Peyer's patch (tissue), 4 donors: ENCODE data around the gene GTF3C2. TPM values are rescaled to one million over a fixed set of nuclear protein-coding genes. Genes with fewer than 3 reads are reported as not detected.
A peak's percentile ranks its signal among the peaks of the same experiment; 100 is the strongest.

Experiments used
- DNase-seq, 3 donors: peaks; one replicate each; pipeline ENCODE4 v3.0.0-alpha.2; 2017 to 2019
- H3K27ac ChIP-seq, 4 donors: fragments of 200-600 bp; sonication (generic); one replicate each; pipeline ENCODE4 v1.5.1; 2016 to 2019
- H3K27me3 ChIP-seq, 2 donors: fragments of 200-600 bp; sonication (generic); one replicate each; pipeline ENCODE4 v1.5.1; 2019
- H3K36me3 ChIP-seq, 3 donors: fragments of 200-600 bp; sonication (generic); one replicate each; pipeline ENCODE4 v1.5.1; 2016 to 2019
- H3K4me1 ChIP-seq, 4 donors: fragments of 200-600 bp; sonication (generic); one replicate each; pipeline ENCODE4 v1.5.1; 2016 to 2019
- H3K4me3 ChIP-seq, 4 donors: fragments of 200-600 bp; sonication (generic); 1 replicate in 3 of 4; 2 replicates in 1 of 4; pipeline ENCODE4 v1.5.1; 2016 to 2019; ENCODE audit warnings: mild to moderate bottlenecking in 1 of 4
- H3K9me3 ChIP-seq, 4 donors: fragments of 200-600 bp; sonication (generic); one replicate each; pipeline ENCODE4 v1.5.1; 2016 to 2019; ENCODE audit warnings: mild to moderate bottlenecking in 1 of 4
- POLR2A ChIP-seq, 2 donors: fragments of 450-650 bp; IDR thresholded peaks; one replicate each; pipeline ENCODE4 v1.5.1; 2017; ENCODE audit warnings: antibody characterized with exemption in 2 of 2, mild to moderate bottlenecking in 2 of 2, moderate library complexity in 2 of 2
- total RNA-seq, 4 donors: library from RNA; depleted of rRNA; stranded (reverse); fragments of >200 nt; gene quantifications; one replicate each; pipeline ENCODE4 v1.1.0, GENCODE V29; 2016
- TF ChIP-seq, protein P1 (sequence below), 6 experiments: fragments of 450-650 bp in 4 of 6; fragments of 200-600 bp in 2 of 6; sonication (generic) in 1 of 6; IDR thresholded peaks; one replicate each; pipeline ENCODE4 v1.5.1; 2017 to 2019; ENCODE audit warnings: antibody characterized with exemption in 6 of 6, mild to moderate bottlenecking in 3 of 6, moderate library complexity in 1 of 6

Gene GTF3C2
- total RNA-seq, 4 donors from 2014 or later: 59.0 to 111 (median 74.6) TPM

DNA sequence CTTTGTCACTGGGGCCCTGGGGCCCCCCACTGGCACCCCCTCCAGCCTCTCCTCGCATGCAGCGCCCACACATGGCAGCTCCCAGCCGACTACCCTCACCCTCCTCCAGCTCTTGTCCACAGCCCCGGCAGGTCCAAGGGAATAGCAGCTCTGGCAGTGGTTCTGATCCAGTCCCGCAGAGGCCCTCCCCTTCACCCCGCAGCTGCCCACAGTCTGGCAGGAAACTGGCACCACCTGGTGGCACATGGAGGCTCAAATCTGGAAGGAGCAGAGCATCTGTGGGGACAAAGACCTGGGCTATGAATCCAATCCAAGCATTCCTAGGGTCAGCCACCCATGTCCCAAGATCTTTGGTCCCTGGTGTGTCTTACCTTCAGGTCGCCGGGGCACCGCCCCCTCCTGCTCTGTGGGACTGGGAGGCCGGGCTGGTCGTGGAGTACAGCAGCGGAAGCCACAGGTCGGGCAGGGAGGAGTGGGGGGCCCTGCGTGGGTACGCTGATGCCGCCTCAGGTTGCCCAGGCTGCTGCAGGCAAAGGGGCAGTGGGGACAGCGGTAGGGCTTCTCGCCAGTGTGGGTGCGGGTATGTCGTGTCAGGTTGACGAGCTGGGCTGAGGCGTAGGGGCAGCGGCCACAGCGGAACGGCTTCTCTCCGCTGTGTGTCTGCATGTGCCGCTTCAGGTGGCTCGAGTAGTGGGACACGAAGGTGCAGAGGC, 21.7 kb upstream of the GTF3C2 start:
- DNase-seq: peak in 1 of 3 donors; percentile 54
- peaks cover 0 to 71% (median 0%) of the 10 kb centered on the region in 3 donors for H3K36me3 ChIP-seq
- H3K4me3 ChIP-seq: no peak overlapping the region
- TF ChIP-seq, protein P1, sequence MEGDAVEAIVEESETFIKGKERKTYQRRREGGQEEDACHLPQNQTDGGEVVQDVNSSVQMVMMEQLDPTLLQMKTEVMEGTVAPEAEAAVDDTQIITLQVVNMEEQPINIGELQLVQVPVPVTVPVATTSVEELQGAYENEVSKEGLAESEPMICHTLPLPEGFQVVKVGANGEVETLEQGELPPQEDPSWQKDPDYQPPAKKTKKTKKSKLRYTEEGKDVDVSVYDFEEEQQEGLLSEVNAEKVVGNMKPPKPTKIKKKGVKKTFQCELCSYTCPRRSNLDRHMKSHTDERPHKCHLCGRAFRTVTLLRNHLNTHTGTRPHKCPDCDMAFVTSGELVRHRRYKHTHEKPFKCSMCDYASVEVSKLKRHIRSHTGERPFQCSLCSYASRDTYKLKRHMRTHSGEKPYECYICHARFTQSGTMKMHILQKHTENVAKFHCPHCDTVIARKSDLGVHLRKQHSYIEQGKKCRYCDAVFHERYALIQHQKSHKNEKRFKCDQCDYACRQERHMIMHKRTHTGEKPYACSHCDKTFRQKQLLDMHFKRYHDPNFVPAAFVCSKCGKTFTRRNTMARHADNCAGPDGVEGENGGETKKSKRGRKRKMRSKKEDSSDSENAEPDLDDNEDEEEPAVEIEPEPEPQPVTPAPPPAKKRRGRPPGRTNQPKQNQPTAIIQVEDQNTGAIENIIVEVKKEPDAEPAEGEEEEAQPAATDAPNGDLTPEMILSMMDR (IDR thresholded peaks at IDR 0.05): no peak
- no peaks in the 10 kb centered on the region for H3K9me3 ChIP-seq
- no peak overlapping the region for H3K27ac ChIP-seq
- no peaks in the 10 kb centered on the region for H3K27me3 ChIP-seq
- peaks cover 0 to 25% (median 0%) of the 10 kb centered on the region in 4 donors for H3K4me1 ChIP-seq

DNA sequence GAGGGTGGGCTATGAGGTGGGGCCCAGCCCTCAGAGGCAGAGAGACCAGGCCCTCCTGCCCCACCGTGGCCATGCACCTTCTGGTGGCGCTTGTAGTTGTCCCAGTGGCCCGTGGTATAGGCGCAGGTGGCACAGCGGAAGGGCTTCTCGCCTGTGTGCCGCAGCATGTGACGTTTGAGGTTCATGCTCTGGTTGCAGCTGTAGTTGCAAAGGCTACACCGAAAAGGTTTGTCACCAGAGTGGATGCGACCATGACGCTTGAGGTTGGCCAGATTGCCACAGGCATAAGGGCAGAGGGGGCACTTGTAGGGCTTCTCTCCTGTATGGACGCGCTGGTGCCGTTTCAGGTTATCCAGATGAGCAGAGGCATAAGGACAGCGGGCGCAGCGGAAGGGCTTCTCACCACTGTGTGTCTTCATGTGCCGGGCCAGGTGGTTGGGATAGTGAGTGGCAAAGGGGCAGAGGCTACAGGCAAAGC, 21.1 kb upstream of the GTF3C2 start:
- Histone ChIP-seq H3K4me3 (no peak overlapping the region), H3K36me3 (peaks cover 0 to 72% (median 0%) of the 10 kb centered on the region in 3 donors), H3K27me3 (no peaks in the 10 kb centered on the region), H3K4me1 (peaks cover 0 to 25% (median 0%) of the 10 kb centered on the region in 4 donors), H3K9me3 (no peaks in the 10 kb centered on the region), H3K27ac (no peak overlapping the region)
- TF ChIP-seq POLR2A (IDR thresholded peaks at IDR 0.05): no peak
- TF ChIP-seq, protein P1 (IDR thresholded peaks at IDR 0.05): no peak
- peak in 1 of 3 donors; percentile 49 for DNase-seq

DNA sequence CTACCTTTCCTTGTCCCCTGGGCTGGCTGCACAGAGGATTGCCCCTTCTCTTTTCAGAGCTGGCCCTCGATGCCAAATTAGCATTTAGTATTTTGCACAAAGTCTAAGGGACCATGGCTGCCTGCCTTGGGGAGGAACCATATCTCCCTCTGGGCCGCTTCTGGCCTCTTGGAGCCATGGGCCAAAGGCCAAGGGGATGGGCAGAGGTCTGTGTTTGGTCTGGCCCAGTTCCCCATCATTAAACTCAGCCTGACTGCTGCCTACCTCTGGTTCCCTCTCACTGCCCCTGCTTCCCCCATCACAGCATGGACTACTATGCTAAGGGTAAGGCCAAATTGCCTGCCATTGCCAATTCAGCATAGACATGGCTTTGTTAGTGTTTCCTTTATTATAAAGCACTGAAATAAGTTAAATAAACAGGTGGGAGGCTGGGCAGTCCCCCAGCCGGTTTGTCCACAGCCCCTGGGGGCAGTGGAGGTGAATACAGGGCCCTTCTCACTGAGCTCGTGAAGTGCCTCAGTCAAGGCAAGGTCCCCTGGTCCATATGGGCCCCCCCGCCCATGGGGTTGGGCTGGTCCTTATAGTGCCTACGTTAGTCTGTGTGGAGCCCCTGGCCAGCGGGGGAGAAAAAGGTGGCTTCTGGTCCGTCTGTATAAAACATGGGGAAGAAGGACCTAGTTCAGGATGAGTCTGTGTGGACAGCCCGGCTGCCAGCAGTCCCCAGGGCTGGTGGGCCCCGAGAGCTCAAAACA, 20.5 kb upstream of the GTF3C2 start:
- no peak overlapping the region for H3K27ac ChIP-seq
- H3K36me3 ChIP-seq: peaks cover 0 to 67% (median 0%) of the 10 kb centered on the region in 3 donors
- H3K4me3 ChIP-seq: no peak overlapping the region
- TF ChIP-seq, protein P1 (IDR thresholded peaks at IDR 0.05): no peak
- no peak for TF ChIP-seq POLR2A (IDR thresholded peaks at IDR 0.05)
- H3K9me3 ChIP-seq: no peaks in the 10 kb centered on the region
- H3K4me1 ChIP-seq: peaks cover 0 to 32% (median 2%) of the 10 kb centered on the region in 4 donors
- no peaks in the 10 kb centered on the region for H3K27me3 ChIP-seq
- no peak for DNase-seq

DNA sequence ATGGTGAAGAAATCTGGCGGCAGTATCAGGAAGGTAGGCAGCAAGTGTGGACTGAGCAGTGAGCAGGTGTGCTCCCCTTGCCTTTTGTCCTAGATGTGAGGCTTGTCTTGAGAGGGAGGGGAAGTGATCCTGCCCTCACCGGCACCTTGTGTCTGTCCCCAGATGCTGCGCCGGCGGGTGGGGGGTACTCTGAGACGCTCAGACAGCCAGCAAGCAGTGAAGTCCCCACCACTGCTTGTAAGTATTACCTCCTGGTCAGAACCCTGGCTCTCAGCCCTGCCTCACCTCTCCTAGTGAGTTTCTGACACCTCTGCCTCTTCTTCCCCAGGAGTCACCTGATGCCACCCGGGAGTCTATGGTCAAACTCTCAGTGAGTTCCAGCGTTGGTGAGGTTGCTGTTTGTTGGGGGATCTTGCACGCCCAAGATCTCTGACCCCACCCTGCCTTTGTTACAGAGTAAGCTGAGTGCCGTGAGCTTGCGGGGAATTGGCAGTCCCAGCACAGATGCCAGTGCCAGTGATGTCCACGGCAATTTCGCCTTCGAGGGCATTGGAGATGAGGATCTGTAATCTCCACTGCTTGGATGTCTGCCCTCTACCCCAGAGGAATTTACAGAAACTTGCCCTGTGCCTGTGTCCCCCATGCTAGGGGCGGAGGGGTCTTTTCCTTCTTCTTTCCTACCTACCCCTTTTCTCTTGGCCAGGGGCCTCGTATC, 19.7 kb upstream of the GTF3C2 start:
- H3K36me3 ChIP-seq: peaks cover 0 to 61% (median 0%) of the 10 kb centered on the region in 3 donors
- H3K4me3 ChIP-seq: no peak overlapping the region
- no peaks in the 10 kb centered on the region for H3K9me3 ChIP-seq
- no peak for DNase-seq
- TF ChIP-seq, protein P1 (IDR thresholded peaks at IDR 0.05): no peak
- TF ChIP-seq POLR2A (IDR thresholded peaks at IDR 0.05): no peak
- H3K27me3 ChIP-seq: no peaks in the 10 kb centered on the region
- peaks cover 0 to 38% (median 6%) of the 10 kb centered on the region in 4 donors for H3K4me1 ChIP-seq
- H3K27ac ChIP-seq: no peak overlapping the region

DNA sequence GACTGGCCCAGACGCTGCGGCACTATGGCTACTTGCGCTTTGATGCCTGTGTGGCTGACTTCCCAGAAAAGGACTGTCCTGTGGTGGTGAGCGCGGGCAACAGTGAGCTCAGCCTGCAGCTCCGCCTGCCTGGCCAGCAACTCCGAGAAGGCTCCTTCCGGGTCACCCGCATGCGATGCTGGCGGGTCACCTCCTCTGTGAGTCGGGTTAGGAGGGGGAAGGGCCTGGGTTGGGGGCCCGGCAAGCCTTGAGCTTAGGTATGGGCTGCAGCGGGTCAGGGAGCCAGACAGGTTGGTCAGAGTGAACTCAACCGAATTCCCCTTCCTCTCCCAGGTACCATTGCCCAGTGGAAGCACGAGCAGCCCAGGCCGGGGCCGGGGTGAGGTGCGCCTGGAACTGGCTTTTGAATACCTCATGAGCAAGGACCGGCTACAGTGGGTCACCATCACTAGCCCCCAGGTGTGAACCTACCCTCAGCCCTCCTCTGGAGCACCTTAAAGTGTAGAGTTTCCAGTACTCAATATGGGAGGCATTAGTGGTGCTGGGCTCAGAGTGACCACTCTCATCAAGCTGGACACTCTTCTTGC, 19.0 kb upstream of the GTF3C2 start:
- TF ChIP-seq POLR2A (IDR thresholded peaks at IDR 0.05): no peak
- TF ChIP-seq, protein P1 (IDR thresholded peaks at IDR 0.05): no peak
- H3K9me3 ChIP-seq: no peaks in the 10 kb centered on the region
- no peak overlapping the region for H3K27ac ChIP-seq
- no peak for DNase-seq
- H3K27me3 ChIP-seq: no peaks in the 10 kb centered on the region
- peaks cover 0 to 61% (median 0%) of the 10 kb centered on the region in 3 donors for H3K36me3 ChIP-seq
- H3K4me3 ChIP-seq: no peak overlapping the region
- peaks cover 0 to 36% (median 6%) of the 10 kb centered on the region in 4 donors for H3K4me1 ChIP-seq
